Endometrium (tissue), 2 donors: ENCODE data around the gene GALNT2.

Experiments
- FAIRE-seq: peaks from 2 replicates; lab custom pipeline; 2012; peaks lifted over from hg19 to GRCh38; lab: Jason Lieb, UNC
- donor health status: control.
- donor health status: control.

The GALNT2 gene

DNA sequence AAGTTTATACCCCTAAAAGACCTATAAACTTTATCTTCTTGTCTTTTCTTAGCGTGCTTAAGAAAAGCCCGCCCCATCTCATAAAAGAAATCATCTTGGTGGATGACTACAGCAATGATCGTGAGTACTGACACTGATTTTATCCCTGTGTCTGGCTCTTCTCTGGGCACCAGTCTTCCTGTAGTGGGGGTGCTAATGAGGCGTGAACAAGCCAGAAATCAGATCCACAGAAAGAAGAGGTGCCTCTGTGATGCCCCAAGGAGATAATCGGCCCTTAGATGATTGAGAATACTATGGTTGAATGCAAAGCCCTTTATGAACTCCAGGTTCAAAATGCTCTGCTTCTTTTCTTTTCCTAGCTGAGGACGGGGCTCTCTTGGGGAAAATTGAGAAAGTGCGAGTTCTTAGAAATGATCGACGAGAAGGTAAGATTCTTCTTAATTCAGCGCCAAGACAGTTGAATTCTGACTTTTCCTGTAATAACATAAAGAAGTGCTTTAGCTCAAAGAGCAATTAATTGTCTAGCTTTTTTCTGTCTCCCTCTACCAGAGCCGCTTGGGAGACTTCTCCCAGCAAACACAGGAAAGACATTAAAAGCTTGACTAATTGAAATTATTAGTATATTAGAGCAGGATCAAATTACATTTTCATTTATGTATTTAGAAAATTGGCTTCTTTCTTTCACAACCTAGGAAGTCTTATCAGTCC is 169.4 kb downstream of the GALNT2 start:
- no peak for FAIRE-seq

DNA sequence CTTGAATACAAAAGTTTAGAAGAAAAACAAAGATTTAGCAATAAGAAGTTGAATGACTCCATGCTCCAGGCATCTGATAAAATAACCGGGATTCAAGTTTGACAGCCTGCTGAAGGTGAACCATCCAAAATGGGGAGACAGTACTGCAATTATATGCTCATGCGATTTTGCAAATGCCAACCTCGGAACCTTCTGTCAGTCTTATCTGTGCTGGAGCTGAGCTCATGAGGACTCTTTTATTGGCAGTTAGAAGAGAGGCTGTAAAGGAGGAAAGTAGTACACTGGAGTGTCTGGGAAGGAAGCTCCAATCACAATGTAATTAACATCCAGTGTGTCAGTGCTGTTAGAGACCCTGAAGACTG is 170.0 kb downstream of the GALNT2 start:
- no peak for FAIRE-seq

DNA sequence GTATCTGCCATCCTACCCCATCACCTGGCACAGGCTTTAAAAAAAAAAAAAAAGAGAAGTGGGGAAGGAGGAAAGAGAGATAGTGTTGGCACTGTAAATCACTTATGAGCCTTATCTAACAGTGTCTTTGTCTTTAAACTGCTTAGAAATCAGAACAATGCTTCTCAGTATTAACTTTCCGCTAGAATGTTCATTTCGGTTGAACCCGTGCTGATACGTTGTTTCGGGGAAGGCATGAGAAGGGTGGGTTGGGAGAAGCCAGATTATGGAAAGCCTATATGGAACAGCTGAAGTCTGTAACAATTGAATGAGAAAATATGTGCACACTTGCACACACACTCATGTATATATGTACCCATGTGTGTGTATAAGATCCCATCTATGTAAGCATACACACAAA is 170.8 kb downstream of the GALNT2 start:
- no peak for FAIRE-seq

DNA sequence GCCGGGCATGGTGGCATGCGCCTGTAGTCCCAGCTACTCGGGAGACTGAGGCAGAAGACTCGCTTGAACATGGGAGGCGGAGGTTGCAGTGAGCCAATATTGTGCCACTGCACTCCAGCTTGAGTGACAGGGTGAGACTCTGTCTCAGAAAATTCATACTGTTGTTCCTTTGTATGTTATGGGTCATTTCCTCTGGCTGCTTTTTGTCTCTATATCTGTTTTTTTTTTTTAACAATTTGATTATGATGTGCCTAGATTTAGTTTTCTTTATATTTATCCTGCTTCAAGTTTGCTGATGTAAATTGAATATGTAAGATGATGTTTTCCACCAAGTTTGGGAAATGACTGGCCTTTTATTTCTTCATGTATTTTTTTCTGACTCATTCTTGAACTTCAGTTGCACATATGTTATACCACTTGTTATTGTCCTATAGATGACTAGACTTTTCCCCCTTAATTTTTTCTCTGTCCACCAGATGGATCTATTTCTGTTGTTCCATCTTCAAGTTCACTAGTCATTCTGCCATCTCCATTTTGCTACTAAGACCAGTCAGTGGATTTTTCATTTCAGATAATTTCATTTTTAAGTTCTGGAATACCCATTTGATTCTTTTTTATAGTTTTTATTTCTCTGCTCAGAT is 173.5 kb downstream of the GALNT2 start:
- no peak for FAIRE-seq

DNA sequence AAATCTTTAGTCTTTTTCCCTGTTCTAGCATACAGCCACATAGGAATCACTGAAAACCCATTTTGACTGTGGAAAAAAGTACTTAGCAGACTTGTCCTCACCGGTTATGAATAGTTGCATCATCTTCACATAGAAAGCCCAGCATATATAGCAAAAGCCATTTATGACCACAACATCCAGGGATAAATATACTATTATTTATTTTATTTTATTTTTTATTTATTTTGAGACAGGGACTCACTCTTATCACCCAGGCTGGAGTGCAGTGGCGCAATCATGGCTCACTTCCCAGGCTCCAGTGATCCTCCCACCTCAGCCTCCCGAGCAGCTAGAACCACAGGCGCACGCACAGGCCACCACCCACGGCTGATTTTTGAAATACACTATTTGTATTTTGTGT is 175.3 kb downstream of the GALNT2 start:
- no peak for FAIRE-seq

DNA sequence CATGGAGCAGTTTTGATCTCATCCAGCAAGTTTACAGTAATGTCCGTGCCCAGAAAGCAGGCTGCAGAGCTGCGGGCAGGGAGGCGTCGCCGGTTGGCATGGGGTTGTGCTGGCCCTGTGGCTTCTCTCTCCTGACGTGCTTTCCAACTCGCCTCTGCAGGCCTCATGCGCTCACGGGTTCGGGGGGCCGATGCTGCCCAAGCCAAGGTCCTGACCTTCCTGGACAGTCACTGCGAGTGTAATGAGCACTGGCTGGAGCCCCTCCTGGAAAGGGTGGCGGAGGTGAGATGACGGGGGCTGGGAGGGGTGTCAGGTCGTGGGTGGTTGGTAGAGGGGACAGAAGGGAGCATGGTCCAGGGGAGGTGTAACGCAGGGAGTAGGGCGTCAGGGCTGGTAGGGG is 176.1 kb downstream of the GALNT2 start:
- no peak for FAIRE-seq

DNA sequence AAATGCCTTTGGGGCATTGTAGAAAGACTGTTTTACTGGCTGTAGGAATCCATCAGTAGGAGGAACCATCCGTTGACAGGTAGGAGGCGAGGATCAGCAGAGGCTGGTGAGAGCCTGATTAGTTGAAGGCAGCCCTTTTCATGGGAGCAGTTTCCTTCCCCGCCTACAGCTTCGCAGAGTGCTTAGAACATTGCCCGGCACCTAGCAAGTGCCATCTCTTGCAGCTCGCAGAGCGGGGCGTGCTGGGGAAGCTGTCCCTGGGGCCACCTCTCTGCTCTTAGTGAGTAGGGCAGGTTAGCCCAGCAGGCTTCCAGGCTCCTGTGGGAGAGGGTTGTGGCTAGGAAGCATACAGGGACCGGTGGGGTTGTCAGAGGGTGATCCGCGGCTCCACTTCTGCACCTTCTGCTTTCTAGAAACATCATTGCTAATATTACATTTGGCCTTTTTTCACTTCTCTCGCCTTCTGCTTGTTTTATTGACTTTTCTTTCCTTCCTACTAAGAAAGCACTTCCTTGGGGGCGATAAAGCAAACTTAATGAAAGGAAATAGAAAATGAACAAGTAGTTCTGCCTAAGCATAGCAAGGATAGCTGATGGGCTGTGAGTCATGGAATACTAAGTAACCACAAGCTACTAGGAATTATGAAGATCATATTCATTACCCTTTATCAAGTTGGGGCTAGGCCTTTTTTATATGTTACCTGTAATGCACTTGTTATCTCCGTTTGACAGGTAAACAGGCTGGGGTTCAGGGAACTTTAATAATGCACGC is 176.7 kb downstream of the GALNT2 start:
- no peak for FAIRE-seq

DNA sequence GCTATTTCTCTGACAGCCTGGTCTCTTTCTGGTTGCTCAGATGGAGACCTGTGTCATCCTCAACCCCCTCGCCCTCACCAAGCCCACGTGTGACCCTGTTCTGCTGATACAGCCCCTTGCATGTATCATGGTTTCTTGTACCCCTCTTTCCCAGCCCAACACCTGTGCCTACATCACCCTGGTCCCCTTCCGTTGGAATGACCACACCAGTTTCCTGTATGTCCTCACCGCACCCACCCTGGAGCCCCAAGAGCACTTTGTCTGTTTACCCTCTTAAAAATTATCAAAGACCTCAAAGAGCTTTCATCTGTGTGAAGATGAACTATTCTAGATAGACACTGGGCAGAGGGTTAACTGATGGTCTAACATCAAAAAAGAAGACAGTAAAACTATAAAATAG is 179.5 kb downstream of the GALNT2 start:
- FAIRE-seq, result no peak

DNA sequence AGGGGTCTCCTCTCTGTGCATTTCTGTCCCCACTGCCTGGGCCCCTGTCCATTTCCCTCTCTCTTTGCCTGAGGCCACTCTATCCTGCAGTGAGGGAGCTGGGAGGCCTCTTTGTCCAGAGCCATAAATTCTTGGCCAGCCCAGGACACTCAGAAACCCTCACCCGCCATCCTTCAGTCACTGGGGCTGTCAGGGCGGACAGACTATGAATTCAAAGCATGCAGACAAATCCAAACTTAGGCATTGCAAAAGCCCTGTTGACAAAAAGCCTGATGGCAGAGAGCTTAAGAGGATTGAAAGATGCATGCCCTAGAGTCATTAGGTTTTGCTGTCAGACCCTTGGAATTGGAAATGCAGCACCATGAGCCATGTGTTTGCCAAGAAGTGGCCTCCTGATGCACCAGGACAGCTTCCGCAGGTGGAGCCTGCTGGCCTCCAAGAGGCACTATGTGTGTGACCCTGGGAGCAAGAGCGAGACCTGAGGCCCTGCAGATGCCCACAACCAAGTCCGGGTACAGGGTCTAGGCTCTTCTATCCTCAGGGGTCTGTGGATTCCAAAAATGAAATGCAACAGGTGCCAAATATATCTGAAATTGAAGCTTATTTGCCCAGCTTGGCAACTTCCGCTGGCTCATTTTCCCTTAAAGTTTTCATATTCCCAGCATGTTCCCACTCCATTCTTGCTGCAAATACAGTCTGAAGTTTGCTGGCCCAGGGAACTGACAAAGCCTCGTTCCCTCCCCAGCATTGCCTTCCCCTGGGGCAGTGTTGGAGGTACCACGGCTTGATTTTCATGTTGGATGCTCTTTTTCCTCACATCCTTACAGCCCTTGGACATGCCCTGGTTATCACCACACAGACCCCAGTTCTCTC is 181.2 kb downstream of the GALNT2 start:
- no peak for FAIRE-seq

DNA sequence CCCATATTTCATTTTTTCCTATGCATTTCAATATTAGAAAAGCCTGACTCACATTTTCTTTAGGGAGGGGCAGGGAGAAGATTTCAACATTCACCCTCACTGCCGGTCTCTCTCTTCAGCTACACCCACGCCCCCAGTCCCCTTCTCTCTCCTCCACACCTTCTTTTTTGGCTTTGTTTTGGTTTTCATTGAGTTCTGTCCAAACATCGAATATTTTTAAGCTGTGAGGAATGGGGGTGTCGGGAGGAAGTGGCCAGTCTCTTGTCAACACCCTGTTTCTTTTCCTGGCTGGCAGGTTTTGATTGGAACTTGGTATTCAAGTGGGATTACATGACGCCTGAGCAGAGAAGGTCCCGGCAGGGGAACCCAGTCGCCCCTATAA is 181.8 kb downstream of the GALNT2 start:
- no peak for FAIRE-seq

DNA sequence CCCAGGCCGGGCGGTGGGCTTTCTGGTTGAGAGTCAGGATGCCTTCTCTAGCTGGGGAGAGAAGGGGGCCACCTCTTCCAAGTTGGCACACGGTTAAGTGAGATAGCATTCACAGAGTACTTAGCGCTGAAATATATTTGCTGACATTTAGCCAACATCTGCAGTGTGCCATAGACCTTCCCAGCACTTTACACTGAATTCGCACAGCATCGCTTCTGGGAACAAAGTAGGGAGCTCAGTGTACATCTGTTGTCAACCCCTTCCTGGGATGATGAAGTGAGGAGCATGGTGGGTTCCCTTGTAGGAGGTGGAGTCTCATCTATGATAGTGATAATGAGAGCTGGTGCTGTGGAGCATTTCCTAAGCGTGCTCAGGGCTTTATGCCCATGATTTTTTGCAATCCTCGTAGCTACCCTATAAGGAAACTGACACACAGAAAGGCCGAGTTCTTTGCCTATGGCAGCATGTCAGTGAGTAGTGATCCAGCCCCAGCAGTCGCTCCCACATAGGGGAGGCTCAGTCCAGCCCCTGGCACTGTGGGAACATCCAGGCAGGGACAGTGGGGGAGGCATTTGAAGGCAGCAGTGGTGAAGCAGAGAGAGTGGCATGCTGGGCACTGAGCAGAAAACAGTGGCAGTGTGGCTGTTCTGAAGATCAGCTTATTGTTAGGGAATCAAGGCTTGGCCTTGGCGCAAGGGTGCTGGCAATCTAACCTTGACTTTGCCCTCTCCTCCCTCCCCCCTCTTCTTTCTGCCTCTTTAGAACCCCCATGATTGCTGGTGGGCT is 182.8 kb downstream of the GALNT2 start:
- FAIRE-seq, result no peak

DNA sequence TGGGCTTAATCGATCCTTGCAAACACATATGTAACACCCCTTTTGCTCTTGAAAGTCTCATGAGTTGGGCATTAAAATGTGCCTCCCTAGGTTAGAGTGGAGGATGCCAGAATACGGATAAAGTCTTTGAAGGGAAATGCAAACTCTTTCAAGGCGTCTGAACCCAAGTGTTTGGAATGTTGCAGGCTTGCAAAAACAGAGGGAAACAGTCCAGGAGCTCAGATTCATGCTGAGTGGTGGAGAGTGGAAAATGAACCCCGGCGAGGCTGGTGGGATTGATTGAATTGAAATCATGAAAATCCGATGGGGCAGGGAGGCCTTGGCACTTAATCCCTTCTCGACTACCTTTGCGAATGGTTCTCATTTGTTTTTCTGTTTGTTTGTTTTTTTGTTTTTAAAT is 183.6 kb downstream of the GALNT2 start:
- FAIRE-seq, result no peak

DNA sequence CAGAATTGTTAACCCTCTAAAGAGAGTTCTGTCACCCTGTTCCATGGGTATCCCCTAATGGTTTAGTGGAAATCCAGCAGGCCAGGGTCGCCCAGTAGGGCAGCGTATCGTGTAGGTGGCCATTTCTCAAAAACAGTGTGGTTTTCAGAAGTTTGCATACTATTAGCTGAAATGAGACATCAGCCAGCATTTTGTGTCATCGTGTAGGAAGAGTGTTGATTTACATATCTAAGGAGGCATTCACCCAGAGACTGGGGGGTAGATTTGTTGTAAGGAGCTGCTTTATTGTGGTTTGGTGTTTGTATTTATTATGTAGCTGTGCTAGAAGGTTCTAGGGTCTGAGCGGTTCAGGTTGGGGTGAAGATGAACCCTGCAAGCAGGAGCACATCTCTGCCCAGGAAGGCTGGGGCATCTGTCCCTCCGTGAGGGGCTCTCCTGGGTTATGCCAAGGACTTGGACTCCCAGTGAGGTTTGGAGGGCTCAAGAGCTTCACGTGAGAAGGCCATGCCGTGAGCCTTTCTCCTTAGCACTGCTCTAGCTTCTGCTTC is 184.7 kb downstream of the GALNT2 start:
- no peak for FAIRE-seq

DNA sequence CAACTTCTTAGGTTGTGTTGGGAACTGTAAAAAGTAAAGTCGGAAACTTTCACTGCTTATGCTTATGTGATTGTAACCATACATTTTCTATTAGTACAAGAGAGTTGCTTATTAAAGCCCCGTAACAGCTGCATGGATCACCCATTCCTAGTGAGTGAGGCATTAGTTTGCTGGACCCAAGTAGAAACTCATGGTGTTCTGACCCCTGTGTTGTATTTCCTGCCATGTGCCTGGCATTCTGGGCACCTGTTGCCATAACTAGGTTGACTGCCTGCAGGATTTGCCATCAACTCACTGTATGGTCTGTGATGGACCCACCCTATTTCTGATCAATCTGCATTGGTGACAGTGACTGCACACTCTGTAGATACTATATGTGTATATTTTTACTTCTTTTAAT is 186.1 kb downstream of the GALNT2 start:
- no peak for FAIRE-seq

DNA sequence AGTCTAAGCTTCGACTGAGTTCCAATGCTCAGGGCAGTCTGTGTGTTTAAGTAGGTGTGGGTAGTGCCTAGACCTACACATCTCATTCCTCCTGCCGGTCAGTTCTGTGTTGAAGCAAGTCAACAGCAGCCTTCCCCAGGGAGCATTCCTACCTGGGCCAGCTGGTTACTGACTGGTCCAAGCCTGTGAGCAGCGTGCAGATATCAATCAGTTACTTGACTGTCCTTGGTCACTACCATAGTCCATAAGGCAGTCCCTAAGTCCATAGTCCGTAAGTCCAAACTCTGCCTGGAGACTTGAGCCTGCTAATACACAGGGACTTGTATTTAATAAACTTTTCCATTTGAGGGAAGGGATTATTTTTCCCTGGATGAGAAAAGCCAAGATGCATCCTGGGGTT is 187.2 kb downstream of the GALNT2 start:
- no peak for FAIRE-seq

DNA sequence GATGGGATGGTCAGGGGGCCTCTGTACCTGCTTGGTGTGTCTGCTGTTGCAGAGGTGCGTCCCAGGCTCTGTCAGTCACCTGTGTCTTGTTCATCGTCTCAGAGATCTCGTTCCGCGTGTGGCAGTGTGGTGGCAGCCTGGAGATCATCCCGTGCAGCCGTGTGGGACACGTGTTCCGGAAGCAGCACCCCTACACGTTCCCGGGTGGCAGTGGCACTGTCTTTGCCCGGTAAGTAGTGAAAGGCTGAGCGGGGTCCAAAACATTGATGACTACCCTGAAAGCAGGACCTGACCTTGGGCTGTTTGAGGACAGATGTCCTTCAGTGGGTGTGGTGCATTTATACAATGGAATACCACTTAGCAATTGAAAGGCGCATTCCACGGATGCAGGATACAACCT is 188.1 kb downstream of the GALNT2 start:
- no peak for FAIRE-seq

DNA sequence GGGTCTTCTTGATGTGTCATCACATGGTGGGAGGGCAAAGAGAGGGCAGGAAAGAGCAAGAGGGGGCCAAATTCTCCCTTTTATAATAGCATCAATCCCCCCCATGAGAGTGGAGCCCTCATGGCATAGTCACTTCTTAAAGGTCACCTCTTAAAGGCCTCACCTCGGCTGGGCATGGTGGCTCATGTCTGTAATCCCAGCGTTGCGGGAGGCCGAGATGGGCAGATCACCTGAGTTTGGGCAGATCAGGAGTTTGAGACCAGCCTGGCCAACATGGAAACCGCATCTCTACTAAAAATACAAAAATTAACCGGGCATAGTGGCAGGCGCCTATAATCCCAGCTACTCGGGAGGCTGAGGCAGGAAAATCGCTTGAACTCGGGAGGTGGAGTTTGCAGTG is 189.0 kb downstream of the GALNT2 start:
- FAIRE-seq, result no peak

DNA sequence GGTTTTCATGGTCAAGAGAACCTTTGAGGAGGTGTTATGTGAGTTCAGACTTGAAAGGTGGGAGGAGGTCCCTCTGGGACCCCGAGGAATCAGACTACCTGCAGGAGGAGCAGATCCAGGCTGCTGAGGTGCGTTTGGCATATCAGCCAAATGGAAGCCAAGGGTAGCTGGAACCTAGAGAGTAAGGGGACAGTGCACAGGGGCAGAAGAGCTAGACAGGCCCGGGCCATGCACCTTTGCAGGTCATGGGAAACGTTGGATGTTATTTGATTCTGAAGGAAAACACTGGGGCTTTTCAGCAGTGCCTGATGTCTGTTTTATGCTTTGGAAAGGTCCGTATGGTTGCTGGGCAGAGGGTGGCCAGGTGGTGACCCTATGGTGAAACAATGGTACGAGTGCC is 189.9 kb downstream of the GALNT2 start:
- FAIRE-seq, result no peak

DNA sequence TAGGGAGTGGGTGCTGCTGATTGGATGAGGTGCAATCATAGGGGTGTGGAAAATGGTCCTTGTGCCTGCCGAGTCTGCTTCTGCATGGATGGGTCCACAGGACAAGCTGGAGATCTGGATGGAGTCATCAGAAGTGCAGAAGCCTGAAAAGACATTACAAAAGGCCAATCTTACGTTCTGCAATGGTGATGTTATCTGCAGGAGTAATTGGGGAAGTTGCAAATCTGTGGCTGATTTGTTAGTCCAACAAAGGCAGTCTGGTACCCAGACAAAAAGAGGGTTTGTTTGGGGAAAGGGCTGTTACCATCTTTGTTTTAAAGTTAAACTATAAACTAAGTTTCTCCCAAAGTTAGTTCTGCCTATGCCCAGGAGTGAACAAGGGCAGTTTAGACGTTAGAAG is 192.6 kb downstream of the GALNT2 start:
- no peak for FAIRE-seq

DNA sequence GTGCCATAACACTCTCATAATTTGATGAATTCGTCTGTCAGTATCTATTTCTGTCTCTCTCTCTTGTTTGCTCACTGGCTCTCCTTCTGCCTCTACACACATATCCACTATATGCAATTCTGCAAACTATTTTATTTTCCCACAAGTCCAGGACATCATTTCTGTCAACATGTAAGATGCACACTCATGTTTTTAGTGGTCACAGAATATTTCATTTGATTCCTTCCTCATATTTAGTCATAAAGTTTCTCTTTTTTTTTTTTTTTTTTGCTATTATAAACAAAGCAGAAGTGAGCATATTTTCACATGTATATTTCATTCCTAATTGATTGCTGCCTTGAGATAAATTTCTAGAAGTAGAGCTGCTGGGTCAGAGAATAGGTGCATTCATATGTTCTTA is 193.8 kb downstream of the GALNT2 start:
- no peak for FAIRE-seq

DNA sequence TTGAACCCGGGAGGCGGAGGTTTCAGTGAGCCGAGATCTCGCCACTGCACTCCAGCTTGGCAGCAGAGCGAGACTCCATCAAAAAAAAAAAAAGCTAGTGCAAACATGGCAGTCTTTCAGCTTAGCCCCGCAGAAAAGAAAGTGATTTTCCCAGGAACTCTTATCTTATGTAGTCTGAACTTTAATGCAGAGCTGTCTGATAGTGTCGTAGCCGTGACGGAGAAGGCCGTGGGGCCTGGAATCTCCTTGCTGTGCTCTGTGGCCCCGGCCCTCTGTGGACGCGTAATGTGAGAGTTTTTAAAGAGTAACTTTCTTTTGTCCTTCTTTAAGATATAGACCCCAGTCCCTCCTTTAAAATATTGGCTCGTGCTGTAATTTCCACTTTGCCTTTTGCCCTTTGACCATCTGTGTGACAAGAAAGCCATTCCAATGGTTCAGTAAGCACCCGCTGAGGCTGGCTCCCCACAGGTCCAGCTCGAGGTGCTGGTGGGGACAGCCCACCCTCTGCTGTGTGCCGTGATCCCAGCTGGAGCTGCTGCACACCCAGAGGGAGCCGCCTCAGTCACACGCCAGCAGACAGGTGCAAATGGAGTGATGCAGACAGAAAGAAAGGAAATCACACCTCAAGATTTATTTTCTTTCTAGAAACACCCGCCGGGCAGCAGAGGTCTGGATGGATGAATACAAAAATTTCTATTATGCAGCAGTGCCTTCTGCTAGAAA is 195.1 kb downstream of the GALNT2 start:
- no peak for FAIRE-seq
